Transverse colon (tissue), 4 donors: ENCODE data around the gene MPP1. TPM values are rescaled to one million over a fixed set of nuclear protein-coding genes. Genes with fewer than 3 reads are reported as not detected.

Experiments used
- DNase-seq: peaks from one replicate; pipeline ENCODE4 v3.0.0-alpha.2; 2019
- H3K27ac ChIP-seq, 4 donors: fragments of 200-600 bp; sonication (generic); 2 replicates each; pipeline ENCODE4 v1.5.1; 2016 to 2018; ENCODE audit warnings: inconsistent platforms in 4 of 4
- H3K27me3 ChIP-seq: fragments of 200-600 bp; sonication (generic); 2 replicates; pipeline ENCODE4 v1.5.1; 2017; ENCODE audit warnings: inconsistent platforms
- H3K36me3 ChIP-seq, 4 donors: fragments of 200-600 bp; sonication (generic); 2 replicates each; pipeline ENCODE4 v1.5.1; 2017 to 2019; ENCODE audit warnings: inconsistent platforms in 4 of 4
- H3K4me1 ChIP-seq, 4 donors: fragments of 200-600 bp; sonication (generic); 2 replicates each; pipeline ENCODE4 v1.5.1; 2017 to 2020; ENCODE audit warnings: inconsistent platforms in 4 of 4
- H3K4me3 ChIP-seq, 4 donors: fragments of 200-600 bp; sonication (generic); 1 replicate in 1 of 4; 2 replicates in 3 of 4; pipeline versions ENCODE4 v1.5.1 to v1.6.1; 2017 to 2019; ENCODE audit warnings: inconsistent platforms in 4 of 4
- H3K9me3 ChIP-seq, 2 donors: fragments of 200-600 bp; sonication (generic); 2 replicates each; pipeline ENCODE4 v1.5.1; 2017 to 2019; ENCODE audit warnings: inconsistent platforms in 2 of 2
- EP300 ChIP-seq: sonication (generic); formaldehyde crosslinking; IDR thresholded peaks from one replicate; pipeline ENCODE4 v1.6.1; 2017; ENCODE audit warnings: antibody characterized with exemption, low read depth
- POLR2A ChIP-seq: fragments of 450-650 bp; IDR thresholded peaks from one replicate; pipeline ENCODE4 v1.6.1; 2016; ENCODE audit warnings: antibody characterized with exemption, mild to moderate bottlenecking, moderate library complexity
- POLR2AphosphoS5 ChIP-seq, 3 donors: sonication (generic); formaldehyde crosslinking; IDR thresholded peaks; one replicate each; pipeline ENCODE4 v1.6.1; 2016; ENCODE audit warnings: antibody characterized with exemption in 3 of 3
- WGBS, 2 donors: methylation state at CpG; one replicate each; pipeline ENCODE4 v1.1.5; 2018; ENCODE audit warnings: low coverage in 1 of 2; 5-methylcytosine and 5-hydroxymethylcytosine counted together
- in situ Hi-C, 4 donors: fragments of 200-750 bp; cut with MboI; loops; one replicate each; pipeline versions ENCODE4 v1.15.0 to v1.15.1; 2017; ENCODE audit warnings: low sequenced_read_pairs in 3 of 4, low pct_ligation_motif_present in 1 of 4, low pct_unique_long_range_greater_than_20kb in 1 of 4
- intact Hi-C: fragments of 100-400 bp; cut with DNase I; formaldehyde crosslinking; loops from one replicate; pipeline ENCODE4 v1.15.1; 2023; ENCODE audit warnings: low total_unique reads
- total RNA-seq, 4 donors: library from RNA; depleted of rRNA; stranded (reverse); fragments of >200 nt; gene quantifications; one replicate each; pipeline ENCODE4 v1.1.0, GENCODE V29; 2016
- TF ChIP-seq, protein P1 (sequence below), 5 experiments: fragments of 200-600 bp in 3 of 5; fragments of 450-650 bp in 2 of 5; sonication (generic) in 3 of 5; IDR thresholded peaks; 1 replicate in 2 of 5; 2 replicates in 3 of 5; pipeline ENCODE4 v1.5.1; 2016 to 2017; ENCODE audit warnings: antibody characterized with exemption in 5 of 5, inconsistent platforms in 3 of 5, mild to moderate bottlenecking in 2 of 5, moderate library complexity in 1 of 5

The MPP1 gene
- total RNA-seq, 4 donors from 2014 or later = 28.7 to 44.1 (median 32.8) TPM

GRCh38 chrX:154739952-154740465 is 65.3 kb downstream of the MPP1 start:
- in situ Hi-C loops = loop anchor here in 1 of 4 donors (25.0 kb wide), 1 partner anchor 97 kb away; the partner anchor contains the start of gene SMIM9
- no peak overlapping the region for H3K27ac ChIP-seq
- no peaks in the 10 kb centered on the region for H3K27me3 ChIP-seq
- intact Hi-C loops = no loop called here
- no peak for TF ChIP-seq EP300
- TF ChIP-seq POLR2A = no peak
- TF ChIP-seq, protein P1, sequence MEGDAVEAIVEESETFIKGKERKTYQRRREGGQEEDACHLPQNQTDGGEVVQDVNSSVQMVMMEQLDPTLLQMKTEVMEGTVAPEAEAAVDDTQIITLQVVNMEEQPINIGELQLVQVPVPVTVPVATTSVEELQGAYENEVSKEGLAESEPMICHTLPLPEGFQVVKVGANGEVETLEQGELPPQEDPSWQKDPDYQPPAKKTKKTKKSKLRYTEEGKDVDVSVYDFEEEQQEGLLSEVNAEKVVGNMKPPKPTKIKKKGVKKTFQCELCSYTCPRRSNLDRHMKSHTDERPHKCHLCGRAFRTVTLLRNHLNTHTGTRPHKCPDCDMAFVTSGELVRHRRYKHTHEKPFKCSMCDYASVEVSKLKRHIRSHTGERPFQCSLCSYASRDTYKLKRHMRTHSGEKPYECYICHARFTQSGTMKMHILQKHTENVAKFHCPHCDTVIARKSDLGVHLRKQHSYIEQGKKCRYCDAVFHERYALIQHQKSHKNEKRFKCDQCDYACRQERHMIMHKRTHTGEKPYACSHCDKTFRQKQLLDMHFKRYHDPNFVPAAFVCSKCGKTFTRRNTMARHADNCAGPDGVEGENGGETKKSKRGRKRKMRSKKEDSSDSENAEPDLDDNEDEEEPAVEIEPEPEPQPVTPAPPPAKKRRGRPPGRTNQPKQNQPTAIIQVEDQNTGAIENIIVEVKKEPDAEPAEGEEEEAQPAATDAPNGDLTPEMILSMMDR (IDR thresholded peaks at IDR 0.05) = no peak
- no peak for TF ChIP-seq POLR2AphosphoS5 (IDR thresholded peaks at IDR 0.05)
- H3K36me3 ChIP-seq = no peaks in the 10 kb centered on the region
- DNase-seq = no peak
- no peak overlapping the region for H3K4me3 ChIP-seq
- peaks cover 5 to 28% (median 6%) of the 10 kb centered on the region in 4 donors for H3K4me1 ChIP-seq
- 61 to 100% methylated on average over 1 to 2 of the region's 2 CpGs for WGBS, 2 donors
- H3K9me3 ChIP-seq = no peaks in the 10 kb centered on the region

- no peaks in the 10 kb centered on the region for H3K27me3 ChIP-seq
- intact Hi-C loops = no loop called here
- H3K4me1 ChIP-seq = peaks cover 5 to 46% (median 6%) of the 10 kb centered on the region in 4 donors
- H3K4me3 ChIP-seq = no peak overlapping the region
- H3K9me3 ChIP-seq = no peaks in the 10 kb centered on the region
- DNase-seq = peak; percentile 45
- 54% methylated on average over 8 of the region's 8 CpGs; no CpG with 5 or more reads in 1 of the 2 donors for WGBS, 2 donors
- peak; percentile 41 to 59 (median 51) for TF ChIP-seq POLR2AphosphoS5 (IDR thresholded peaks at IDR 0.05)
- TF ChIP-seq, protein P1 (IDR thresholded peaks at IDR 0.05) = no peak
- H3K36me3 ChIP-seq = no peaks in the 10 kb centered on the region
- in situ Hi-C loops = loop anchor here in 1 of 4 donors (25.0 kb wide), 1 partner anchor 99 kb away; the partner anchor contains the start of gene SMIM9
- H3K27ac ChIP-seq = peak overlapping the region; percentile 63 to 85 (median 75)
Measured at GRCh38 chrX:154738011-154738738, 67.1 kb downstream of the MPP1 start.

DNA sequence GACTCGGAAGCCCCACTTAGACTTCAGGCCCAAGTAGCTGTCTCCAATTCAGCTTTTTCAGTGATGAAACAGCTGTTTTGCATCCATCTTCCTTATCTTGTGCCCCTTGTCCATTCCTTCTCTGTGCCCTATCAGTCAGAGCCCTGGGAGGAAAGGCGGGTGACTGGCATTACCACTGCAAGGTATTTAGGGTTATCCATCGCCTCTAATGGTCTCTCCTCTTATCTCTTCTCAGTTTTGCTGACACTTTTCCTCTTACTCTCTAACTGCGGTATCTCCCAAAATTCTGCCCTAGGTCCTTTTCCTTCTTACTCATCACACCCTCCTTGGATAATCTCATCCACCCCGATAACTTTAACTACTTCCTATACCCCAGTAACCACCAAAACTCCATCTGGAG is 68.1 kb downstream of the MPP1 start:
- H3K4me1 ChIP-seq = peaks cover 5 to 46% (median 6%) of the 10 kb centered on the region in 4 donors
- H3K36me3 ChIP-seq = no peaks in the 10 kb centered on the region
- WGBS, 2 donors = 87 to 100% methylated on average over 1 to 5 of the region's 5 CpGs
- no peaks in the 10 kb centered on the region for H3K27me3 ChIP-seq
- intact Hi-C loops = no loop called here
- no peak overlapping the region for H3K4me3 ChIP-seq
- DNase-seq = no peak
- no peaks in the 10 kb centered on the region for H3K9me3 ChIP-seq
- in situ Hi-C loops = loop anchor here in 1 of 4 donors (25.0 kb wide), 1 partner anchor 100 kb away; the partner anchor contains the start of gene SMIM9
- no peak for TF ChIP-seq EP300
- TF ChIP-seq POLR2AphosphoS5 (IDR thresholded peaks at IDR 0.05) = no peak
- TF ChIP-seq, protein P1 (IDR thresholded peaks at IDR 0.05) = no peak
- TF ChIP-seq POLR2A = no peak
- H3K27ac ChIP-seq = peak overlapping the region; percentile 63 to 85 (median 75)

GRCh38 chrX:154735695-154736393 is 69.4 kb downstream of the MPP1 start:
- TF ChIP-seq POLR2AphosphoS5 (IDR thresholded peaks at IDR 0.05) = peak; percentile 33 to 59 (median 57)
- TF ChIP-seq, protein P1 (IDR thresholded peaks at IDR 0.05) = no peak
- intact Hi-C loops = no loop called here
- no peaks in the 10 kb centered on the region for H3K36me3 ChIP-seq
- 67% methylated on average over 7 of the region's 7 CpGs; no CpG with 5 or more reads in 1 of the 2 donors for WGBS, 2 donors
- H3K9me3 ChIP-seq = no peaks in the 10 kb centered on the region
- no peaks in the 10 kb centered on the region for H3K27me3 ChIP-seq
- H3K4me3 ChIP-seq = no peak overlapping the region
- in situ Hi-C loops = loop anchor here in 1 of 4 donors (25.0 kb wide), 1 partner anchor 101 kb away; the partner anchor contains the start of gene SMIM9
- DNase-seq = peak; percentile 51
- H3K4me1 ChIP-seq = peaks cover 5 to 48% (median 6%) of the 10 kb centered on the region in 4 donors
- H3K27ac ChIP-seq = peak overlapping the region; percentile 71 to 85 (median 78)
